GM23248 (cell line): ENCODE data around the gene EPHA2. TPM values are rescaled to one million over a fixed set of nuclear protein-coding genes. Genes with fewer than 3 reads are reported as not detected.
"Not testable (repeated sequence)": the region's sequence is repeated elsewhere in the genome, so short reads cannot be mapped to it uniquely, and the experiment has no call there.

Source experiments
- DNase-seq: peaks from one replicate; pipeline ENCODE4 v3.0.0-alpha.2; 2015
- H2AFZ ChIP-seq: fragments of 200-600 bp; sonication (generic); 2 replicates; pipeline ENCODE4 v1.6.1; 2016; ENCODE audit warnings: antibody characterized with exemption
- H3F3A ChIP-seq: fragments of 200-600 bp; sonication (generic); 2 replicates; pipeline ENCODE4 v1.6.1; 2016; ENCODE audit warnings: mild to moderate bottlenecking, antibody characterized with exemption, mixed run types; ENCODE audit not compliant: insufficient read depth
- H3K27ac ChIP-seq: fragments of 200-600 bp; sonication (generic); 2 replicates; pipeline ENCODE4 v1.5.1; 2016; ENCODE audit warnings: mild to moderate bottlenecking
- H3K27me3 ChIP-seq: fragments of 200-600 bp; sonication (generic); replicated peaks from 2 replicates; pipeline ENCODE4 v1.6.1; 2016; ENCODE audit warnings: mild to moderate bottlenecking; ENCODE audit not compliant: insufficient read depth
- H3K36me3 ChIP-seq: fragments of 200-600 bp; sonication (generic); 2 replicates; pipeline ENCODE4 v1.6.1; 2016; ENCODE audit warnings: low read depth, mild to moderate bottlenecking
- H3K4me1 ChIP-seq: fragments of 200-600 bp; sonication (generic); 2 replicates; pipeline ENCODE4 v1.6.1; 2016; ENCODE audit warnings: mild to moderate bottlenecking; ENCODE audit not compliant: insufficient read depth
- H3K4me2 ChIP-seq: fragments of 200-600 bp; sonication (generic); one replicate; pipeline ENCODE4 v1.6.1; 2016; ENCODE audit warnings: mild to moderate bottlenecking; ENCODE audit not compliant: unreplicated experiment
- H3K4me3 ChIP-seq: fragments of 200-600 bp; sonication (generic); 2 replicates; pipeline ENCODE4 v1.5.1; 2016; ENCODE audit warnings: mild to moderate bottlenecking
- H3K79me2 ChIP-seq: fragments of 200-600 bp; sonication (generic); 2 replicates; pipeline ENCODE4 v1.6.1; 2016; ENCODE audit warnings: mild to moderate bottlenecking; ENCODE audit not compliant: insufficient read depth
- H3K9ac ChIP-seq: fragments of 200-600 bp; sonication (generic); 2 replicates; pipeline ENCODE4 v1.6.1; 2016; ENCODE audit warnings: mild to moderate bottlenecking
- H3K9me2 ChIP-seq: fragments of 200-600 bp; sonication (generic); 2 replicates; pipeline ENCODE4 v1.6.1; 2016; ENCODE audit warnings: mixed run types, mild to moderate bottlenecking, moderate library complexity; ENCODE audit not compliant: insufficient read depth
- H3K9me3 ChIP-seq: fragments of 200-600 bp; sonication (generic); one replicate; pipeline ENCODE4 v1.6.1; 2017; ENCODE audit warnings: low read depth
- H4K20me1 ChIP-seq: fragments of 200-600 bp; sonication (generic); 2 replicates; pipeline ENCODE4 v1.6.0; 2016; ENCODE audit not compliant: insufficient read depth
- EZH2 ChIP-seq: fragments of 200-600 bp; sonication (generic); IDR thresholded peaks from 2 replicates; pipeline ENCODE4 v1.6.1; 2018; ENCODE audit warnings: antibody characterized with exemption, mild to moderate bottlenecking; ENCODE audit not compliant: insufficient read depth, poor library complexity, severe bottlenecking
- EZH2phosphoT487 ChIP-seq: fragments of 200-600 bp; sonication (generic); IDR thresholded peaks from 2 replicates; pipeline ENCODE4 v1.6.1; 2018; ENCODE audit warnings: antibody characterized with exemption, moderate library complexity, mild to moderate bottlenecking, low read depth; ENCODE audit not compliant: insufficient read depth
- WGBS, 2 experiments: methylation state at CpG; one replicate each; pipeline ENCODE4 v1.1.6; 2015 to 2017; ENCODE audit warnings: low lambda C conversion rate in 2 of 2, low coverage in 1 of 2; ENCODE audit errors: missing lambda C conversion rate in 2 of 2; 5-methylcytosine and 5-hydroxymethylcytosine counted together
- in situ Hi-C: fragments of 300-500 bp; cut with MboI; formaldehyde crosslinking; loops from 2 replicates; pipeline ENCODE4 v1.15.0; 2020
- polyA plus RNA-seq: library from polyadenylated mRNA; unstranded; fragments of >200 nt; fragmentation: Nextera tagmentation; extraction: Ambion mirVana; gene quantifications from 2 replicates; pipeline ENCODE4 v1.2.1, GENCODE V29; 2016
- total RNA-seq: library from RNA; depleted of rRNA; stranded (reverse); fragments of >200 nt; shearing (Covaris generic); gene quantifications from 2 replicates; pipeline ENCODE4 v1.2.3, GENCODE V29; 2014

The EPHA2 gene
- total and polyA plus RNA-seq, 2 experiments from 2014 or later: 8.8 to 21.7 TPM

DNA sequence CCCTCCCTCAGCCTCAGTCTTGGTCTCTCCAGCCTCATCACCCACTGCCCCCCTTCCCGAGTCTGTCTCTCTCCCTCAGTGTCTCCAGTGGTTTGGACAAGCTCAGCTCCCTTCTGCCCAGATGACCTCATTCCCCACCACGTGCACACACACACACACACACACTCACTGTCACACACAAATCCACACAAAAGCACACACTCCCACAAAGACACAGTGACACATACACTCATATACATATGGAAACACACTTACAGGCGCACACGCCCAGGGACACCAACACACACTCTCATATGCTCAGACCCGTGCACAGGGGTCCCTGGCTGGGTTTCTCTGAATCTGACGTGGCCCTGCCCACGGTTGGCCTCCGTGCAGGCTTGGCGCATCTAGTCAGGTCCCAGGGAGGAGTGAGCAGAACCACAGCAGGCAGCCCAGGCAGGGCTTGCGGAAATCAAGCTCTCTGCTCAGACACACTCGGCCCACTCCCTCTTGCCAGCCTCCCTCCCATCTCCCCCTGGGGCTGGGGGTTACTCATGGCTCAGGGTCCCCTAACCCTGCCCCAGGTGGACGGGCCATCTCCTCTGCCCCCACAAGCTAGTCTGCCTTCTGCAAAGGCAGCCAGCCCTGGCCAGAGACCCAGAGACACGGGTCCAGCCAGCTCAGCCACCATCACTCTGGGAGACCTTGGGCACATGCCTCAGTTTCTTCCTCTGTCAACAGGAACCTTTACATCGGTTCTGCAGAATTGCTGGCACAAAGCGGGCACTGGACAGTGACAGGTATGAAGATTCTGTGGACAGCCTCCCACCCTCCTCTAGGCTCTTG lies 43.9 kb downstream of the EPHA2 start:
- H3K27me3 ChIP-seq: no peaks in the 10 kb centered on the region
- in situ Hi-C loops: no loop called here
- no peaks in the 10 kb centered on the region for H3K9me2 ChIP-seq
- no peak overlapping the region for H3K4me3 ChIP-seq
- 28 to 38% methylated on average over 15 of the region's 15 CpGs for WGBS, 2 experiments
- peak; percentile 87 for DNase-seq
- no peaks in the 10 kb centered on the region for H4K20me1 ChIP-seq
- peak overlapping the region; percentile 24; the same call in 1 of the 2 replicates for H3K27ac ChIP-seq
- H3K9me3 ChIP-seq: no peaks in the 10 kb centered on the region
- peak overlapping the region; percentile 17; the same call in 1 of the 2 replicates for H3K9ac ChIP-seq
- H2AFZ ChIP-seq: peak overlapping the region; percentile 51
- H3K79me2 ChIP-seq: no peaks in the 10 kb centered on the region
- no peaks in the 10 kb centered on the region for H3K36me3 ChIP-seq
- H3K4me1 ChIP-seq: peaks cover 21% of the 10 kb centered on the region
- peaks cover 2% of the 10 kb centered on the region; the same call in 1 of the 2 replicates for H3F3A ChIP-seq
- TF ChIP-seq EZH2phosphoT487 (no peak), EZH2 (no peak)
- peak overlapping the region; percentile 30 for H3K4me2 ChIP-seq

DNA sequence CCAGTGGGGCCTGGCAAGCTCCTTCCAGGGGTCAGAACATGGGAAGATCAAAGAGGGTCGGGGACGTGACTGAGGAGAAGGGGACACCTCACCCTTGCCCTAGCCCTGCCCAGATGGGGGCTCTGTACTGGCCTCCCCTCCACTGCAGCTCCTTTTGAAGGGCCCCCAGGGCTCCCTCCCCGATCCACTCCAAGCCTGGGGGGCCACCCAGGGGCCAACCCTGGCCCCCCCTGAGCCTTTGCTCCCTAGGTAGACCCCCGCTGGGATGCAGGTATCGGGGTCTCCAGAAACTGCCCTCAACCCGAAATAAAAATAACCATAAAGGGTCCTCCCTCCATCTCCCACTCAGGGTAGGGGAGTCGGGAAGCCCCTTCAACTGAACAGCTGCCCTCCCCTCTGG lies 45.0 kb downstream of the EPHA2 start:
- Histone ChIP-seq H3K4me1 (peaks cover 19% of the 10 kb centered on the region), H3K4me3 (no peak overlapping the region), H3K9me3 (no peaks in the 10 kb centered on the region), H3K79me2 (no peaks in the 10 kb centered on the region), H3K4me2 (no peak overlapping the region), H3K9ac (no peak overlapping the region), H3K36me3 (no peaks in the 10 kb centered on the region), H3K27me3 (no peaks in the 10 kb centered on the region), H3K27ac (no peak overlapping the region), H3F3A (no peaks in the 10 kb centered on the region), H2AFZ (no peak overlapping the region), H3K9me2 (no peaks in the 10 kb centered on the region), H4K20me1 (no peaks in the 10 kb centered on the region)
- no peak for DNase-seq
- no peak for TF ChIP-seq EZH2
- in situ Hi-C loops: no loop called here
- WGBS, 2 experiments: 94 to 99% methylated on average over 7 of the region's 7 CpGs

DNA sequence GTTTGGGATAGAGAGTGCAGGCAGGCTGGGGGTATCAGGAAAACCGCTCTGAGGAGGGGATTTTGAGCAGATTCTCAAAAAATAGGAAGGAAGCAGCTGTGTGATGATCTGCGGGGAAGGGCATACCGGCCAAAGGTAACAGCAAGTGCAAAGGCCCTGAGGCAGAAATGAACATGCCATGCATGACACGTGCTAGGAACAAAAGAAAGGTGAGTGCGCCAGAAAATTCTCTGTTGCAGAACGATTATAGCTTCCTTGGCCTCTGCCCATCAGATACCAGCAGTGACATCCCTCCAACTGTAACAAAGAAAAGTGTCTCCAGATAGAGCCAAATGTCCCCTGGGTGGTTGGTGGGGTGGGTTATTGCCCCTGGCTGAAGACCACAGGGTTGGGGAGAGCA lies 45.4 kb downstream of the EPHA2 start:
- H3K4me3 ChIP-seq: no peak overlapping the region
- DNase-seq: no peak
- no peaks in the 10 kb centered on the region for H3K9me3 ChIP-seq
- H3K9ac ChIP-seq: no peak overlapping the region
- no peak overlapping the region for H2AFZ ChIP-seq
- H3K36me3 ChIP-seq: no peaks in the 10 kb centered on the region
- H3K9me2 ChIP-seq: no peaks in the 10 kb centered on the region
- H3K4me2 ChIP-seq: no peak overlapping the region
- TF ChIP-seq EZH2: no peak
- no peak for TF ChIP-seq EZH2phosphoT487
- H4K20me1 ChIP-seq: no peaks in the 10 kb centered on the region
- H3K27ac ChIP-seq: no peak overlapping the region
- H3K4me1 ChIP-seq: peaks cover 19% of the 10 kb centered on the region
- in situ Hi-C loops: no loop called here
- no peaks in the 10 kb centered on the region for H3F3A ChIP-seq
- 90 to 92% methylated on average over 6 of the region's 6 CpGs for WGBS, 2 experiments
- no peaks in the 10 kb centered on the region for H3K79me2 ChIP-seq
- no peaks in the 10 kb centered on the region for H3K27me3 ChIP-seq

DNA sequence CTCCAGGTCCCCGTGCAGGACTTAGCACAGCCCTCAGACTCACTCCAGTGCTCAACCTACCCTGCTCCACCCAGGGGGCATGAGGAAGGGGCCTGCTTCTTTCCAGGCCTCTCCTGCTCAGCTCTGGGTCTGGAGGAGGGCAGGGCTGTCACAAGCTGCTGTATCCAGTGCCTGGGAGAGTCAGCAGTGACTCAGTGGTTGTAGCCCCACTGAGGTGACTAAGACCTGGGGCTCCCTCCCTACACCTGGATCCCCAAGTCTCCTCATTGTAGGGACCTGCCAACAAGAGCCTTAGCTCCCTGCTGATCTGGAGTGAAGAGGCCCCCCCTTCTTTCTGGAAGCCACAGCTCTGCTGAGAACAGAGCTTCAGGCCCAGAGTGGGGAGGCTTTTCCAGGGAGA lies 46.3 kb downstream of the EPHA2 start:
- H4K20me1 ChIP-seq: no peaks in the 10 kb centered on the region
- H3K9ac ChIP-seq: no peak overlapping the region
- H3K4me1 ChIP-seq: peaks cover 19% of the 10 kb centered on the region
- TF ChIP-seq EZH2 (no peak), EZH2phosphoT487 (no peak)
- DNase-seq: peak; percentile 44
- 58 to 79% methylated on average over 1 of the region's 1 CpG for WGBS, 2 experiments
- no peak overlapping the region for H3K4me3 ChIP-seq
- no peaks in the 10 kb centered on the region for H3F3A ChIP-seq
- no peaks in the 10 kb centered on the region for H3K27me3 ChIP-seq
- no peaks in the 10 kb centered on the region for H3K9me3 ChIP-seq
- in situ Hi-C loops: no loop called here
- no peak overlapping the region for H2AFZ ChIP-seq
- no peak overlapping the region for H3K4me2 ChIP-seq
- no peaks in the 10 kb centered on the region for H3K9me2 ChIP-seq
- no peaks in the 10 kb centered on the region for H3K79me2 ChIP-seq
- H3K36me3 ChIP-seq: no peaks in the 10 kb centered on the region
- H3K27ac ChIP-seq: no peak overlapping the region

DNA sequence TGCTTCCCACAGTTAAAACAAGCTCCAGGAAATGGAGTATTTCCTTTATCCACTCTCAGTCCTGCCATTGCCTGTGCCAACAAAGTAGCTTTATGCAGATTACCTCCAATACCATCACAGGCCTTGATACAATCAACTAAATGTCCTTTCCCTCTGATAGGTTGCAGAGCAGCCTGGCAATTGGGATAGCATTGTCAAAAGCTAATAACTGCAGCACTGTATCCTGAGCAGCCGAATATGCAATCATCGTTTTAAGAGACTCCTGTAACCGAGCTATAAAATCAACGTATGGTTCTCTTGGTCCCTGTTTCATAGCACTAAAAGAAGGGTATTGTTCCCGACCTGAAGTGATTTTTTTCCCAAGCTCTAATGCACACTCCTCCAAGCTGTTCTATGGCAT lies 48.8 kb downstream of the EPHA2 start:
- H3K27ac ChIP-seq, H2AFZ ChIP-seq, H3K79me2 ChIP-seq, H3K4me3 ChIP-seq, H3K9me2 ChIP-seq, H3K27me3 ChIP-seq, H3K4me2 ChIP-seq, H3K9ac ChIP-seq, H4K20me1 ChIP-seq, H3K4me1 ChIP-seq, H3K9me3 ChIP-seq, H3F3A ChIP-seq, in situ Hi-C loops, DNase-seq, H3K36me3 ChIP-seq: not testable (repeated sequence)
- WGBS, 2 experiments: 45 to 47% methylated on average over 5 of the region's 5 CpGs
